HT-29 (cell line): ENCODE data around the gene C1orf50. TPM values are rescaled to one million over a fixed set of nuclear protein-coding genes. Genes with fewer than 3 reads are reported as not detected.

Experiments used
- DNase-seq: peaks from one replicate; pipeline ENCODE4 v3.0.0-alpha.2; 2015; ENCODE audit warnings: low spot score
- total RNA-seq: library from RNA; depleted of rRNA; stranded (reverse); fragments of >200 nt; shearing (Covaris generic); gene quantifications from 2 replicates; pipeline ENCODE4 v1.2.3, GENCODE V29; 2014

Gene C1orf50
- total RNA-seq, 1 experiment from 2014 or later = 2.0 TPM

DNA sequence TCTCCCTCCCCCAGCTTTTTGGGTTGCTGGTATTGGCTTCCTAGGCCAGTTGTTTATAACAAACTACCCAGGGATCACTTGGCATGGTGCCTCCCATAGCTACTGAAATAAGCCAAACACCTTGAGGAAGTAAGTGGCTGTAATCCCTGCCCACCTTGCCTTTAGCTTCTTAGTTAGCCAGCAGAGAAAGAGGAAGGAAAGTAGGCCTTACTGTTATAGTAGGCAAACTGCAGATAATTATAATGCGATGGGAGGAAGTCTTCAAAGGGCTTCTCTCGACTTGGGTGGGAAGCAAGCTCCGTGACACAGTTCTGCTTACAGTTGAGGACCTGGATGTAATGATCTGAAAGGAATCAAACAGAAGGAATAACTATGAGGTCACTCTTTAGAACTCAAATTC is 8.4 kb upstream of the C1orf50 start:
- no peak for DNase-seq

DNA sequence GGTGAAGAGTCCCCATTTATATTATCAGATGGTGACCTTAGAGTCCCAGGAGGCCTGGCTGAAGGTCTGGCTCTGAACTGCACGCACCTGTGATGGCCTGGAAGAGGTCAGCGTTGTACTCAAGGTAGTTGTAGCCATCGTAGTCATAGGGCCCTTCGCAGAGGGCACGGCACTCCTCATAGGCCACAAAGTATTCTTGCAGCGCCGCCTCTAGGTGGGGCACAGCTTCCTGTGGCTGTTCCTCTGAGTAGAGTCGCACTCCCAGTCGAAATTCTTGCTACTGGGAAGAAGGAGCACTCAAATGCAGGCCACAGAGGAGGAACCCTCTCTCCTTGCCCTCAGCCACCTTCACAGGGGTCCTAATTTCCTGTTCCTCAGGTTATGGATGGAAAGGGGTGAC is 7.9 kb upstream of the C1orf50 start:
- peak; percentile 12 for DNase-seq

DNA sequence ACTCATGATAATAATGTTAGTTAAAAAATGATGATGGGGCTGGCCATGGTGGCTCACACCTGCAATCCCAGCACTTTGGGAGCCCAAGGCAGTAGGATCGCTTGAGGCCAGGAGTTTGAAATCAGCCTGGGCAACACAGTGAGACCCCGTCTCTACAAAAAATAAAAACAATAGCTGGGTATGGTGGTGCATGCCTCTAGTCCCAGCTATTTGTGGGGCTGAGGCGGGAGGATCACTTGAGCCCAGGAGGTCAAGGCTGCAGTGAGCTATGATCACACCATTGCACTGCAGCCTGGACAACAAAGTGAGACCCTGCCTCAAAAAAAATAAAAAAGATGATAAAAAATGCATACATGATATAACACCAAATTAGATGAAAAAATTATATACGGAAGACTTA is 5.5 kb upstream of the C1orf50 start:
- DNase-seq = no peak

DNA sequence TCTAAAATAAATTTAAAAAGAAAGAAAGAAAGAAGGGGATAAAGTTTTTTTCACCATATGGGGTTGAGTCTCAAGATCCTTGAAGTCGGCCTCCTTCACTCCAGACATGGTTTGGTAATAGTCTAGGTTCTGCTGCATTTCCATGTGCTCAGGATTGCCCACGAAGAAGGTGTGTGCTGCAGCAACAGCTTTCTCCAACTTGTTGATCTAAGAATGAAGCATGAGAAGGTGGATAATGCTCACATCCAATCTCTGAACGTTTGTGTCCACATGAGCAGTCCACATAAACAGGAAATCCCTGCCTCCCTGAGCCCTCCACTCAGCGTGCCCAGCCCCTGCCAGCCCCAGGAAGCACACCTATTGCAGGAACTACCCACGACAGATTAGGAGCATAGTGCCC is 4.8 kb upstream of the C1orf50 start:
- no peak for DNase-seq

DNA sequence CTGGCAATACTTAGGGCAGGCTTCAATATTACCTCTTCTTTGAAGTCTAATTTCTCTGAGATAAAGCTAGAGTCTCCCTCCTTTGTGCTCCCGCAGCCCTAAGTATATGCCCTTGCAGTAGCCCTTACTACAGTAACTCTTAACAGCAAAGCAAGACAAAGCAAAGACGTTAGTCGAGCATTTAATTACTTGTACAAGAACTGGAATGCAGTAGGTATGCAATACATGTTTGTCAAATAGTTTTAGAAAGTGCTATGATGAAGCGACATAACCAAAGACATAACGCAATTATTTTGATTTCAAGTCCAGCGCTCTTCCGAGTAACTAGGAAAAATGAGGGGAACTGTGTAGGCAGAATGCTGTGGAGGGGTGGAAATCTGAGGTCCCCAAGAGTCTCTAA is 1.8 kb upstream of the C1orf50 start:
- no peak for DNase-seq

DNA sequence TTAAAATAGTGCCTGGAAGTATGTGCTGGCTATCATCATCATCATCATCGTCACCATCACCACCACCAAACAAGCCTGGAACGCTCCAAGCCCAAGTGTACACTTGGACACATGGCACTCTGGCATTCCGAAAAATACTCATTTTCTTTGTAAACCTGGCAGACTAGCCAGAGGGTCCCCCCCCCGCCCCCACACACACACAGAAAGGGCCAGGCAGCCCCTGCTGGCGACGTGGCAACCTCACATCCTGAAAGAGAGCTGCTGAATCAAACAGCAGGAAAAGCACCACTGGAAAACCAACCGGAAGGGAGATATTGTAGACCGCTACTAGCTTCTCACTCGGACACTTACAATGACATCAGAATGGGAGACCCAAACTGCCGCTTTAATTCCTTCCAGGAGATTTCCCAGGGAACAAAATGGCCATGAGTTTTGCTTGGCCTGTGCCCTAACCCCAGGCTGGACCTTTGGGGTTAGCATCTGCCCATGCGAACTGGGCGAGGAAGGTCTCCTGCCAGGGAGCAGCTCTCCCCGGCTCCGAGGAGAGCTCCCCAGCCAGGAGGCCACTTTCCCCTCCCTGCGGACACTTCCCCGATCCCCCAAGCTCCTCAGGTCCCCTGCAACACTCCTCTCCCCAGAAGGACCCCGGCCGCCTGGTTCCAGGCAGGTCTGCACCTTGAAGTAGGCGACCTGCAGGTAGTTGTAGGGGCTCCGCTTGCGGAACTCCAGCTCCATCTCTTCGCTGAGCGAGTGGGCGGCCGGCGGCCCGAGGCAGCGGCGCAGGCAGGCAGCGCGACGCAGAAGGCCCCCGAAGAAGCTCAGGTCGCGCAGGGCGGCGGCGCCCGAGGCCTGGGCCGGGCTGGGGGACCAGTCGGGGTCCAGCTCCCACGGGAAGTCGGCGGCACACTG is 963 bp upstream of the C1orf50 start:
- DNase-seq = peak; percentile 64

DNA sequence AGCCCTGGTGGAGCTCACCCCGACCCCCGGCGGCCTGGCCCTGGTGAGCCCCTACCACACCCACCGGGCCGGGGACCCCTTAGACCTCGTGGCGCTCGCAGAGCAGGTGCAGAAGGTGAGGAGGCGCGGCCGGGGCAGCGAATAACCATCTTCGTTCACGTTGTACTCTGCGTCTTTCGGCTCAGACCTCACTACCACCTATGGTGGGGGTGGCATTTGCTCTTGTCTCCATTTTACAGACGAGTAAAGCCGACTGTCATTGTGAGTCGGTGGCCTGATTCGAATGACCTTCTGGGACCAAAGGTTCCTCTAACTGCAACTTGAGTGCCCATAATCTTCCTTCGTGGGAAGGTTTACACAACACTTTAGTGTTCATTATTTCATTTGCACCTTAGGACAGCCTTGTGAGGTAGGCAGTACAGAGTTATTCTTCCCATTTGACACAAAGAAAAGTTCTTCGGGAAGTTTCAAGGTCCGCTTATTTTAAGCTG is 506 bp downstream of the C1orf50 start:
- DNase-seq = peak; percentile 37

DNA sequence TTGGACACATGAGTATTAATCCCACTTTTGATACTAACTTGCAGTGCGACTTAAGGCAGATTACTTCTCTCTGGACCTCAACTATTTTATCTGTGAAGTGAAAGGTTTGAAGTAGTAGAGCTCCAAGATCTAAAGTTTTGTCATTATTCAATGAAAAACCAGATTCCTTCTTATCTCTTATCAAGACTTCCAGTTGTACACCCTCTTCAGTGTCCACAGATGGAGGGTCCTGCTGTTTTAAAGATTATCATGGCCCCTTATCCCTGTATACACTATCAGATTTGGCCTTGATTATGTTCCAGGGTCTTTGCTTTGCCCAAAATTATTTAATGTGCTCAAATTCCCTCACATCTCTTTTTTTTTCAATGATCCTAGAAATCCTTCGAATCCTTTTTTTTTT is 1.1 kb downstream of the C1orf50 start:
- no peak for DNase-seq

DNA sequence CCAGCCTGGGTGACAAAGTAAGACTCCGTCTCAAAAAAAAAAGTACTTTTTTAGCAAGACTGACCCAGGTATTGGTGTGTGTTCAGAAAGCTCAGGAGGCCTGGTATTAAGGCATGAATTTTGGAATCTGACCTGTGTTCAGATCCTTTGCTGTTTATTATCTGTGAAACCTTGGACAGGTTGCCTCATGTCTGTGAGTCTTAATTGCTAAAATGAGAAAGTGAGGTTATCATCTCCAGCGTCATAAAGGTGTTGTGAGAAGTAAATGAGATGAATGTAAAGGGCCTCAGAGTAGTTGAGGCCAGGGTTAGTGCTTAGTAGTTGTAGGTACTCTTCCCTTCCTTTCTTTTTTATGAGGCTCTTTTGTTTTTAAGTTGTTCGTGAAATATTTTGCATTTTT is 2.8 kb downstream of the C1orf50 start:
- DNase-seq = no peak

DNA sequence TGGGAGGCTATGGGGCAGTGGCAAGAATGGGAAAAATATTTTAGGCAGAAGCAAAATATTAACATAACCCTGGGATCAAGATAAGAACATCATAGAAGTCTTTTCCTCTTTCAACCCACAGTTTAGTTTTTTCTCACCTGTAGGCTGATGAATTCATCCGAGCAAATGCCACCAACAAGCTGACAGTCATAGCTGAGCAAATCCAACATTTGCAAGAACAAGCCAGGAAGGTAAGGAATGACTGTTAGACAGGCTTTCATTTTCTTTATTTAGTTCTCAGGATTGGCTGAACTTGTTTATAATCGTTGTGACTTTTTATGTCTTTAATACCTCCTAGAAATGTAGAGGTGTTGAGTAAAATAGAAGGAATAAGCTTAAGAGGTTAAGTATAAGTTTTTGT is 6.4 kb downstream of the C1orf50 start:
- DNase-seq = no peak

DNA sequence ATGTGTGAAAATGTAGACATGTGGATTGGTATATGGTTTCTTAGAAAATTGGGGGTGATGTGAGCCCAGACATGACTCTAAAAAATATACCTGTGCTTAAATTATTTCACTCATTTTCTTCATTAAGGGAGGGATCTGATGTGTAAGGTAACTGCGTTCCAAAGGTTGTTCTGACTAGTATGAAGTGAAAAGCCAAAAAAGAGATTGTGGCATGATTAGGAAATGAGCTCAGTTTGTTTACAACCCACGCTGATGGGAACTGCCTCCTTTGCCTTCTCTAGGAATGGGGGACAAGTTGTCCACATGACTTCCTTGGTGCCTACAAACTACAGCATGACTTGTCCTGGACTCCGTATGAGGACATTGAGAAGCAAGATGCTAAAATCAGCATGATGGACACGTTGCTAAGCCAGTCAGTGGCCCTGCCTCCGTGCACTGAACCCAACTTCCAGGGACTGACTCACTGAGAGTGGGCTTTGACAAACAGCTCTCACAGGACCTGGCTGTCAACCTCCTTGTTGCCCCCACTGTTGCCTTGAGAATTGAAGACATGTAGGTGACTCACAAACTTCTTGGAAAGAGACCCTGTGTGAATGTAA is 8.0 kb downstream of the C1orf50 start:
- no peak for DNase-seq

DNA sequence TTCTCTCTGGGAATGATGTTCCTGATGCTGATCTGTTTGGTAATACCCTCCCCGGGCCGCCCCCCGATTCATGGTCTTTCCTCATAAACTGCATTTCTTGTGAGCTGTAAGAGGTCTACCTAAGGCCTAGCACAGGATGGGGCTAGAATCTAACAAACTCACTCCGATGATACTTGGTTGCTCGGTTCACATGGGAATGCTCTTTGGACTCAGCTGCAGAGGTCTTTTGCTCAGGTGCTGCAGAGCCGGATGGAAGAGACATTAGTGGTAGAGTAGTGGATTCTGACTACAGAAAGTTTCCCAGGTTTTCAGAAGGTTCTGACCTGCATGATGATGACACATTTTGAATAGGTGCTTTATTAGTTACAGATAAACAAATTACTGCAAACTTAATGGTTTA is 9.5 kb downstream of the C1orf50 start:
- no peak for DNase-seq

DNA sequence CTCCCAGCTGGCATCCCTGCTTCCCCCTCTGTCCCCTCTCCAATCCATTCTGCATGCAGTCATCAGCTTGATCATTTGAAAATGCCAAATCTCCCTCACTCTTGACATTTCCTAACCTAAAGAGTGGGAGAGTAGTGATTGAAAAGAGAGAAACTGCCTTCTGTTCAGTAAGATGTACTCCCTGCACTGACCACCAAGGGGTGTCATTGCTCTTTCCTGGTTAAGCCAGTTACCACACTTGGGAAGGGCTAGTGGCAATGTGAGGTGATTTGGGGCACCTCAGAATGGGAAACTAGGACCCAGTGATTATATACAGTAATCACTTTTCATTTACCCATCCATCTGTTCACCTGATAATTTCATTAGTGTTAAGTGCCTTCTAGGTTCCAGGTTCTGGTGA is 10.8 kb downstream of the C1orf50 start:
- peak; percentile 63 for DNase-seq

DNA sequence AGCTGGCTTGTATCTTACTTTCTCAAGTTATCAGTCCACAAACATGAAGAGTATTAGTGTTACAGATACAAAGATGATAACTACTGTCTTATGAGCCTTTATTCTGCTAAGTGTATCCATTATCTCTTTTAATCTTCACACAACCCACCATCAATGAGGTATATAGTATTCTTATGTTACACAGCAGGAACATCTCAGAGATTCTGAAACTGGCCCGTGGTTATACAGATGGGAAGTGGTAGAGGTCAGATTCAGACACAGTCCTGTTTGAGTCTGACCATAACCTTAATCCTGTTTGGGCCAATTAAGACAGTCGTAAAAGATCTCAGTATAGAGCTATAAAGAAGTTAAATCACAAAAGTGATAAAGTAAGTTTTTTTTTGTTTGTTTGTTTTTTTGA is 12.7 kb downstream of the C1orf50 start:
- no peak for DNase-seq

DNA sequence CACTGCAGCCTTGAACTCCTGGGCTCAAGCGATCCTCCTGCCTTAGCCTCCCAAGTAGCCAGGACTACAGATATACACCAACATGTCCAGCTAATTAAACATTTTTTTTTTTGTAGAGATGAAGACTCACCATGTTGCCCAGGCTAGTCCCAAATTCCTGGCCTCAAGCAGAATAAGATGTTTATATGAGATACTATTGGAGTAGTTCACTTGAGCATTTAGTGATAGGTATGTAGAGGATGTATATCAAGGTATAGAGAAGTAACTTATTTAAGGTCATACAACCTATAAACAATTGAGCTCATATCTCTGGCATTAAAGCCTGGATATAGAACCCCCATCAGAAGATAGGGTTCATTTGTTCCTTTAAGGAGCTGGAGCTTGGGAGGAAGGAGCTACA is 13.1 kb downstream of the C1orf50 start:
- no peak for DNase-seq

DNA sequence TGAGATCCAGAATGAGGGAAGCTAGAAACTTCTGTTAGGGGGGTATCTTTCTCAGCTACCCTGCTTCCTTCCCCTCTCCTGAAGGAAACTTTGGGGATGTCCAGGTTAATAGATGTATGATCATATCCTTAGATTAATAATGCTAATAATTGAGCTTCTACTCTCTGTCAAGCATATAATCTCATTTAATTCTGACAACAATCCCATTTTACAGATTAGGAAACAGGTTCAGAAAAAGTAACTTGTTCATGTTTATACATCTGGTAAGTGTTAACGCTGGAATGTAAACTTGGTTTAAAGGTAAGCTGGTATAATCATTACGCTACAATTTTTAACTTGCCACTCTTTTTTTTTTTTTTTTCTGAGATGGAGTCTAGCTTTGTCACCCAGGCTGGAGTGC is 16.0 kb downstream of the C1orf50 start:
- no peak for DNase-seq

DNA sequence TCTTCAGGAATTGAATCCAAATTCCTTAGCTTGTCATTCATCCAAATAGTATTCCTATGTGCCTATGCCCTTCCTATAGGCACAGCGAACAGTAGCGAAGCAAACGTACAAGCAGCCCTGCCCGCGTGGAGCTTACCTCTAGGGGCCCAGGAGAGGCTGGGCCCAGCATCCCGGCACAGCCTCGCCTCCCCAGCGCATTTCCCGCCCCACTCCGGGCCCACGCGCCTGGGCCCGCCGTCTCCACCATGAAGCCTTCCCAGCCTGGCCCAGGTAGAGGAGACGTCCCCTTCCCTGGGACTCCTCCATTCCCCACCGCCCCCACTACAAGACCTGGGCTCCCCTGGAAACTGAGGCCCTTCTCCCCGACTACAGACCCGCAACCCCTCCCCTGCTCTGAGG is 17.5 kb downstream of the C1orf50 start:
- no peak for DNase-seq

DNA sequence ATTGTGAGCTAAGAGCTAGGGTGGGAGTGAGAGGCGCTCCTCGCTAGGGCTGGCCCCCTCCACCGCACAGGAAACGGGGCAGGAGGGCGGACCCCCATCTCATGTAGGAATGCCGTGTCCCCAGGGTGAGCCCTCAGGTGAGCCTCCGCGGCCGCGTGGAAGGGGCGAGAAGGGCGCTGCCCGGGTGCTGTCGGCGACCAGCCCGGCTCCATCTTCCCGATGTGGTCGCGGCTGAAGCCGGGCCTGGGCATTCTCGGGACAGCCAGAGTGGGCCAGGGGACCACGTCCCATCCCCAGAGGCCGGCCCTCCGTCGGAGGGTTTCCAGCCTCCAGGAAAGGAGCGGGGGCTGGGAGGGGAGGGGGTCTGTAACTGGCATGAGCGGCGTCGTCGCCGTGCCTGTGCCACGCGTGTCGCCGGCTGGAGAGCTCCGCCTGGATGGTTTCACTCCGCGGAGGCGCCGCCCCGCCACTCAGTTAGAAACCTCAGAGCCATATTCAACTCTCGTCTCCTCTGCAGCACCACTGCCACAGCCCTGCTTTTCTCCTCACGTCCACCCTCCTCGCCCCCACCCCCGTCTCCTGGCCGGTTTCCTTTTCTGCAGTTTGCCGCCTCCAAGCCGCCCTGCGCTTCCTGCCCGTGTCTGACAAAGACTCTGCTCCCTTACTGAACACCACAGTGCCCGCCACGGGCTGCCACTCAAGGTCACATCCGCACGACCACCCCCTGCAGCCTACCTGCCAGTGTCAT is 18.1 kb downstream of the C1orf50 start, which contains the start of gene TMEM269:
Gene TMEM269 (plus strand): TSS at position 46 of the 748 bp plus-strand sequence. CDS start 4,903 bp downstream, outside the sequence.
- no peak for DNase-seq

DNA sequence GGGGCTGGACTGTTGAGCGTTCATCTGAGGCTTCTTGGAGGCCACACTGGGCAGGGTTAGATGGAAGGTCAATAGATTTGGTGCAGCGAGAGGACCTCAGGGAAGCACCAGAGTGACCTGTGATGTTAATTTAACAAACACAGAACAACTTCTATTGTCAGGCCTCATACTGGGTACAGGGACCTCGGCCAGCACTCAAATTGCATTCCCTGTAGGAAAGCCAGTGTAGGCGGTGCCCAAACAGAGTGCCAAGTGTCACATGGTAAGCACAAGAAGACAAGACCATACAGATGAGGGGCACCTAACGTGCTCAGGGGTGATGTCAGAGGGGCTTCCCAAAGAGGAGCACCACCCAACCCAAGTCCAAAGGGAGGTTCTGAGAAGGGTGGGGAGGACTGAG is 19.0 kb downstream of the C1orf50 start:
- no peak for DNase-seq

DNA sequence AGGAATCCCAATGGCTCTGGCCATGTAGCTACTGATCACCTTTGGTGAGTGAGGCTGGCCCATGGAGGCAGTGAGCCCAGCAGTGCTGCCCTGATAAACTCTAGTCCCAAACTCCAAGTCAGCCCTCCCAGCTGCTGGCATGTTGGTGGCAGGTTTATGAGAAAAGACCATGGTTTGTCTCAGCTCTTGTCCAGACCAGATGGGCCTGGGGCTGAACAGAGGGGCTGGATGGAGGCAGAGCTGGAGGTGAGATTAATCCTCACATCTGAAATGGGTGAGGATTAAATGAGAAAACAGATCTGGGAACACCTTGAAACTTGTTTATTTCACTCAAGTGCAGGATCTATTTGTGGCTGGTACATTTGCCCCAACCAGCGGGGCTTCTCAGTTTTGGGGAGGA is 21.0 kb downstream of the C1orf50 start:
- no peak for DNase-seq

DNA sequence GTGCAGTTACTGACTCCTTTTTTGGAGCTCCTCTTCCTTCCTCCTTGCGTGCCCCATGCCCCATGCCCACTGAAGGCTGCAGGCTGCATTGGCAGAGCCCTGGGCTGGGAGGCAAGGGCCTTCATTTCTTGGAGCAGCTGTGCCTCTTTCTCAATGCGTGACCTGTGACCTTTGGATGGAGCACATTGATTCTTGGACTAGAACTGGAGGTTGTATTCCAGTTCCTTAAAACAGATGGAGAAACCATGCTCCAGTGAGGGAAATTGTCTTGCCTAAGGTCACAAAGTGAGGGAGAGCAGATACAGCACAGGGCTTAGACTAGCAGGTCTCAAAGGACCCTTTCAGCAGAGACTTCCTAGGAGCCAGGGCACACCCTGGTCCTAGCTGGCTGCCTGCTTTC is 26.8 kb downstream of the C1orf50 start:
- no peak for DNase-seq

DNA sequence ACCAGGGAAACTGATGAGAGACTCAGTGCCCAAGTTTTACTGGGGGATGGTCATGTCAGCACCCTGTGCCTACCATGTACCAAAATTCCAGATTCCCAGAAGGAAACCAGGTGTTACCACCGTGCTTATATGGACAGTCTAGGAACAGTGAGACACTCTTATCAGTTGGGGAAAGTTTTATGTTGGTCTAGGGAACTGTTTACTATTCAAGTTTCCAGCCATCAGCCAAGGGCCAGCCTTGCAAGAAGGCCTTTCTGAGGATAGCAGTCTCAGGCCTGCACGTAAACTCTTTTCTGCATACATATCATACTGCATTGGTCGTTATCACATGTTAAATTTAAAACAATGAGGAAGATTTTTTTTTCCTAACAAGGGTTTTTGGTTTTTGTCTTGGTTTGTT is 30.4 kb downstream of the C1orf50 start:
- DNase-seq = no peak
